Liver (tissue), 9 donors: ENCODE measurements around the gene PTPRN2. TPM values are rescaled to one million over a fixed set of nuclear protein-coding genes. Genes with fewer than 3 reads are reported as not detected.

Experiments used
- DNase-seq: peaks from one replicate; pipeline ENCODE4 v3.0.0-alpha.2; 2017; ENCODE audit warnings: low spot score
- H3K27ac ChIP-seq, 2 donors: one replicate each; pipeline ENCODE4 v1.7.0; 2013; ENCODE audit warnings: inconsistent platforms in 2 of 2, low read length in 2 of 2, control low read depth in 1 of 2, low read depth in 1 of 2, mild to moderate bottlenecking in 1 of 2
- H3K27me3 ChIP-seq, 4 donors: one replicate each; pipeline versions ENCODE4 v1.6.1 to v1.7.0; 2013; ENCODE audit warnings: low read length in 3 of 4, inconsistent platforms in 1 of 4, mild to moderate bottlenecking in 1 of 4, moderate library complexity in 1 of 4; ENCODE audit not compliant: control insufficient read depth in 4 of 4, insufficient read depth in 4 of 4
- H3K36me3 ChIP-seq, 4 donors: one replicate each; pipeline versions ENCODE4 v1.6.1 to v1.7.0; 2013; ENCODE audit warnings: low read length in 3 of 4, mild to moderate bottlenecking in 3 of 4, low read depth in 1 of 4, moderate library complexity in 1 of 4; ENCODE audit not compliant: control insufficient read depth in 4 of 4, insufficient read depth in 3 of 4
- H3K4me1 ChIP-seq, 4 donors: one replicate each; pipeline versions ENCODE4 v1.6.1 to v1.7.0; 2013; ENCODE audit warnings: low read length in 3 of 4, mild to moderate bottlenecking in 3 of 4, moderate library complexity in 1 of 4; ENCODE audit not compliant: control insufficient read depth in 4 of 4, insufficient read depth in 4 of 4
- H3K4me3 ChIP-seq, 3 donors: one replicate each; pipeline versions ENCODE4 v1.6.1 to v1.7.0; 2013; ENCODE audit warnings: low read length in 3 of 3, control low read depth in 1 of 3, low read depth in 1 of 3, mild to moderate bottlenecking in 1 of 3
- H3K9ac ChIP-seq, 2 donors: one replicate each; pipeline ENCODE4 v1.7.0; 2013; ENCODE audit warnings: low read length in 2 of 2, mild to moderate bottlenecking in 2 of 2, moderate library complexity in 2 of 2, control low read depth in 1 of 2, low read depth in 1 of 2
- H3K9me3 ChIP-seq, 4 donors: one replicate each; pipeline versions ENCODE4 v1.6.1 to v1.7.0; 2013; ENCODE audit warnings: low read length in 3 of 4; ENCODE audit not compliant: control insufficient read depth in 4 of 4
- ATF3 ChIP-seq: IDR thresholded peaks from 2 replicates; pipeline ENCODE4 v1.6.1; 2016; ENCODE audit warnings: antibody characterized with exemption
- CTCF ChIP-seq: fragments of 150-350 bp; IDR thresholded peaks from 2 replicates; pipeline ENCODE4 v1.5.1; 2017; ENCODE audit warnings: improper control_type of control experiment, low read depth, low read length; ENCODE audit not compliant: missing input control
- EGR1 ChIP-seq, 2 donors: IDR thresholded peaks; 2 replicates each; pipeline ENCODE4 v1.6.1; 2016 to 2018; ENCODE audit warnings: antibody characterized with exemption in 2 of 2, low read depth in 2 of 2
- FOXA1 ChIP-seq: IDR thresholded peaks from 2 replicates; pipeline ENCODE4 v1.6.1; 2016; ENCODE audit warnings: antibody characterized with exemption
- FOXA2 ChIP-seq: IDR thresholded peaks from 2 replicates; pipeline ENCODE4 v1.6.1; 2016; ENCODE audit warnings: antibody characterized with exemption
- GABPA ChIP-seq, 2 donors: IDR thresholded peaks in 1 of 2; conservative IDR thresholded peaks in 1 of 2; 2 replicates each; pipeline ENCODE4 v1.6.1; 2016; ENCODE audit warnings: antibody characterized with exemption in 2 of 2, mild to moderate bottlenecking in 1 of 2, moderate library complexity in 1 of 2
- HNF4A ChIP-seq, 2 donors: conservative IDR thresholded peaks; 2 replicates each; pipeline ENCODE4 v1.6.1; 2016; ENCODE audit warnings: antibody characterized with exemption in 2 of 2, mild to moderate bottlenecking in 2 of 2
- HNF4G ChIP-seq: IDR thresholded peaks from 2 replicates; pipeline ENCODE4 v1.6.1; 2016; ENCODE audit warnings: antibody characterized with exemption
- JUND ChIP-seq, 2 donors: IDR thresholded peaks; 2 replicates each; pipeline ENCODE4 v1.6.1; 2016; ENCODE audit warnings: antibody characterized with exemption in 2 of 2
- MAX ChIP-seq: IDR thresholded peaks from 2 replicates; pipeline ENCODE4 v1.6.1; 2016; ENCODE audit warnings: antibody characterized with exemption
- NR2F2 ChIP-seq: IDR thresholded peaks from 2 replicates; pipeline ENCODE4 v1.6.1; 2016; ENCODE audit warnings: antibody characterized with exemption
- RAD21 ChIP-seq, 2 donors: IDR thresholded peaks; 2 replicates each; pipeline ENCODE4 v1.6.1; 2016; ENCODE audit warnings: antibody characterized with exemption in 2 of 2, mild to moderate bottlenecking in 2 of 2
- REST ChIP-seq: IDR thresholded peaks from 2 replicates; pipeline ENCODE4 v1.6.1; 2016; ENCODE audit warnings: antibody characterized with exemption, mild to moderate bottlenecking
- RXRA ChIP-seq, 2 donors: IDR thresholded peaks; 2 replicates each; pipeline ENCODE4 v1.6.1; 2017 to 2018; ENCODE audit warnings: antibody characterized with exemption in 2 of 2, mild to moderate bottlenecking in 1 of 2
- SP1 ChIP-seq: IDR thresholded peaks from 2 replicates; pipeline ENCODE4 v1.6.1; 2018; ENCODE audit warnings: antibody characterized with exemption, mild to moderate bottlenecking
- TAF1 ChIP-seq: conservative IDR thresholded peaks from 2 replicates; pipeline ENCODE4 v1.6.1; 2016; ENCODE audit warnings: antibody characterized with exemption, mild to moderate bottlenecking
- YY1 ChIP-seq: IDR thresholded peaks from 2 replicates; pipeline ENCODE4 v1.6.1; 2016; ENCODE audit warnings: antibody characterized with exemption, mild to moderate bottlenecking
- ZBTB33 ChIP-seq: IDR thresholded peaks from 2 replicates; pipeline ENCODE4 v1.6.1; 2016; ENCODE audit warnings: antibody characterized with exemption
- WGBS: extraction: QIAGEN DNeasy Blood & Tissue Kit; methylation state at CpG from one replicate; pipeline ENCODE4 v1.1.7; 2013; 5-methylcytosine and 5-hydroxymethylcytosine counted together
- polyA plus RNA-seq, 2 donors: library from polyadenylated mRNA; stranded (reverse) in 1 of 2; unstranded in 1 of 2; fragments of 200-250 nt in 1 of 2; fragments of >200 nt in 1 of 2; fragmentation: Nextera tagmentation in 1 of 2; extraction: Ambion mirVana in 1 of 2; gene quantifications; one replicate each; pipeline versions ENCODE4 v1.2.1 to v1.2.3, GENCODE V29; 2013 to 2015
- total RNA-seq, 2 donors: library from RNA; depleted of rRNA; stranded (reverse); fragments of >200 nt; gene quantifications; one replicate each; pipeline ENCODE4 v1.2.3, GENCODE V29; 2014
- donor health status: healthy.
- donor health status: healthy.
- donor health status: healthy.
- donor health status: healthy.
- donor health status: healthy.

PTPRN2 gene
- total and polyA plus RNA-seq, 4 donors, result 0.75 to 1.9 (median 1.1) TPM

GRCh38 chr7:158289761-158290523, 297.7 kb downstream of the PTPRN2 start:
- Histone ChIP-seq H3K9me3 (peaks cover 0 to 23% (median 8%) of the 10 kb centered on the region in 4 donors), H3K4me3 (no peak overlapping the region), H3K4me1 (no peaks in the 10 kb centered on the region), H3K27me3 (no peaks in the 10 kb centered on the region), H3K27ac (no peak overlapping the region), H3K36me3 (no peaks in the 10 kb centered on the region), H3K9ac (no peak overlapping the region)
- DNase-seq, result no peak
- WGBS, result 91% methylated on average over 5 of the region's 5 CpGs
- TF ChIP-seq FOXA1, result no peak
- no peak for TF ChIP-seq ATF3
- no peak for TF ChIP-seq JUND (IDR thresholded peaks at IDR 0.05)
- no peak for TF ChIP-seq SP1
- no peak for TF ChIP-seq HNF4A (conservative IDR thresholded peaks at IDR 0.05)

- no peak overlapping the region for H3K9ac ChIP-seq
- H3K27ac ChIP-seq, result no peak overlapping the region
- H3K27me3 ChIP-seq, result no peaks in the 10 kb centered on the region
- no peak for DNase-seq
- 86% methylated on average over 2 of the region's 2 CpGs for WGBS
- no peaks in the 10 kb centered on the region for H3K4me1 ChIP-seq
- H3K36me3 ChIP-seq, result no peaks in the 10 kb centered on the region
- no peak overlapping the region for H3K4me3 ChIP-seq
- H3K9me3 ChIP-seq, result peaks cover 0 to 23% (median 8%) of the 10 kb centered on the region in 4 donors
- TF ChIP-seq MAX, result no peak
- TF ChIP-seq HNF4A (conservative IDR thresholded peaks at IDR 0.05), result no peak
- no peak for TF ChIP-seq NR2F2
- TF ChIP-seq YY1, result no peak
- no peak for TF ChIP-seq JUND (IDR thresholded peaks at IDR 0.05)
- no peak for TF ChIP-seq FOXA1
- TF ChIP-seq HNF4G, result no peak
- no peak for TF ChIP-seq GABPA (IDR thresholded peaks at IDR 0.05 in 1 of 2, conservative IDR thresholded peaks at IDR 0.05 in 1 of 2)
- no peak for TF ChIP-seq TAF1
- no peak for TF ChIP-seq CTCF
- no peak for TF ChIP-seq REST
- TF ChIP-seq FOXA2, result no peak
- no peak for TF ChIP-seq SP1
- no peak for TF ChIP-seq ZBTB33
- TF ChIP-seq RXRA (IDR thresholded peaks at IDR 0.05), result no peak
- no peak for TF ChIP-seq RAD21 (IDR thresholded peaks at IDR 0.05)
- TF ChIP-seq ATF3, result no peak
- no peak for TF ChIP-seq EGR1 (IDR thresholded peaks at IDR 0.05; ENCODE audit: low read depth in 2 of 2)
Measured at GRCh38 chr7:158289231-158289630, 298.4 kb downstream of the PTPRN2 start.
